ENCODE data around the gene ABO.

Gene ABO

GRCh38 chr9:133315997-133316396 is 41.0 kb upstream of the ABO start:
- DNase-seq (ENCODE audit: low spot score) = no peak
- TF ChIP-seq CTCF (IDR thresholded peaks at IDR 0.05; ENCODE audit: borderline replicate concordance, control extremely low read depth, extremely low read depth, insufficient read depth, missing control alignments) = no peak
- in situ Hi-C loops (cut with MboI; ENCODE audit: low sequenced_read_pairs, unreplicated experiment) = no loop called here

DNA sequence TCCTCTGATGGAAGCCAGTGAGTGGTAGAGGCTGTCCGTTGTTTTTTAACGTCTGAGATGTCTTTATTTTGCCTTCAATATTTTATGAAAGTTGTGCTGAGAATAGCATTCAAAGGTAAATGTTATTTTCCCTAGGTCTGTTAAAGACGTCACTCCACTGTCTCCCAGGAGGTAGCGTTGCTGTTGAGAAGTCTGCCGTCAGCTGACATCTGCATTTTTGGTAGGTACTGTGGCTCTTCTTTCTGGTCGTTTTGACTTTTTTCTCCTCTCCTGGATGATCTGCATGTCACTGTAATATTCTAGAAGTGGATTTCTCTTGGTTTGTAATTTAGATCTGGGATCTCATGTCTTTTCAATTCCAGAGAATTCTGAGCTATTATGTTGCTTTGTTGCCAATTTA is 34.6 kb upstream of the ABO start:
- no peak for TF ChIP-seq CTCF (IDR thresholded peaks at IDR 0.05; ENCODE audit: borderline replicate concordance, control extremely low read depth, extremely low read depth, insufficient read depth, missing control alignments)
- no peak for DNase-seq (ENCODE audit: low spot score)

DNA sequence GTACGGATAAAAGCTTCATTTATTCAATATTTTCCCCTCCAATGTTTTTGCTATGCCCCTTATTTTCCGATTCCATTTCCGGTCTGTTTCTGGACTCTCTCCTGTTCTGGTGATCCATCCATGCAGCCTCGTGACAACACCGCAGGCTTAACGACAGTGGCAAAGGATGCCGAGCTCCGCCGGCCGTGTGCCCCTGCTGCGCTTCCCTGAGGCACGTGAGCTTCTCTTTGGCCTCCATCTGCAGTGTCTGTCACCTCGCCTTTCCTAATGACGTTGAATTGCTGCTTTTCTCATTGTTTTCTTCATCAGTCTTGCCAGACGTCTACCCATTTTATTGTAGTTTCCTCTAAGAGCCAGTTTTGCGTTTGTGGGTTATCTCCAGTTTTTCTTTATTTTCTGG is 32.3 kb upstream of the ABO start:
- no peak for DNase-seq (ENCODE audit: low spot score)
- in situ Hi-C loops (cut with MboI; ENCODE audit: low sequenced_read_pairs, unreplicated experiment) = no loop called here
- TF ChIP-seq CTCF (IDR thresholded peaks at IDR 0.05; ENCODE audit: borderline replicate concordance, control extremely low read depth, extremely low read depth, insufficient read depth, missing control alignments) = no peak

More for the DNA sequence above, 34.6 kb upstream of the ABO start:
- in situ Hi-C loops (cut with MboI; ENCODE audit: low sequenced_read_pairs, unreplicated experiment) = no loop called here

DNA sequence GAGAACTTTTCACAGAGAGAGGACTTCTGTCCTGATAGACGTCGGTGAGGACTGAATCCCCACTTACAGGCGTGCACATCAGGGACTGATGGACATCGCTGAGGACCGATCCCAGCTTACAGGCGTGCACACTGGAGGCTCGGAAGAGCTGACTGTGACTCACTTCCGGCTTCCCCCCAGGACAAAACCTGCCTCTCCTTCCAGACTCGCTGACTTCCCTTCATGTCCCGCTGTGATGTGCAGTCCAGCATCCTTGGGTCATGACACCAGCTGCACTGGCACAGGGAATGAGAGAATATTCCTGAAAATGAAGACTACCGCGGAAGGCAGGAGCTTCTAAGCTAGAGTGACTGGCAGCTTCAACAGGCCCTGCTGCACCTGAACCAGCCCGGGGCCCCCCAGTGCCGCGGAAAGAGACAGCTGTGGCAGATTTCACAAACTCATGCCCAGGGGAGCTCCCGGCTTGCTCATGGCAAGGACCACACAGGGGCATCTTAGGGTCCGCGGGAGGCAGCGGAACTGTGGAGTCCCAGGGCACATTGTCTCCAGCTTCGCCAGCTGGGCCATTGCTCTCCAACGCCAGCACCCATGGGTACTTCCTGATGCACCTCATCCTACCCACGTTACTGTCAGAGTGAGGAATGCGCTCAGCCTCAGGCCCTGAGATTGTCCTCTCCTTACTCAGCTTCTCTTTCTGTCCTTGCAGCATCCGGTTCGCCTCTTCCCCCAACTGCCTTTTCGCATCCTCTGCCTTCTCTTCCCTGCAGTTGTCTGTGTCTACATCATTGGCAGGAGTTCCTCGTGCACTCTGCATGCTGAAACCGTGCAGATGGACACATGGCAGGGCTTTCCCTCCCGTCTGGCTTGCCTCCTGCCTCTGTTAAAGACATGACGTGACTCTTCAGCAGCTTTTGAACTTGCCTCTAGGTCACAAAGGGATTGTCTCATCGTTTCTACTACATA is 31.5 kb upstream of the ABO start:
- no peak for DNase-seq (ENCODE audit: low spot score)
- TF ChIP-seq CTCF (IDR thresholded peaks at IDR 0.05; ENCODE audit: borderline replicate concordance, control extremely low read depth, extremely low read depth, insufficient read depth, missing control alignments) = no peak
- in situ Hi-C loops (cut with MboI; ENCODE audit: low sequenced_read_pairs, unreplicated experiment) = no loop called here

- in situ Hi-C loops (cut with MboI; ENCODE audit: low sequenced_read_pairs, unreplicated experiment) = no loop called here
- no peak for TF ChIP-seq CTCF (IDR thresholded peaks at IDR 0.05; ENCODE audit: borderline replicate concordance, control extremely low read depth, extremely low read depth, insufficient read depth, missing control alignments)
- DNase-seq (ENCODE audit: low spot score) = no peak
Measured at GRCh38 chr9:133305731-133306130, 30.7 kb upstream of the ABO start.

DNA sequence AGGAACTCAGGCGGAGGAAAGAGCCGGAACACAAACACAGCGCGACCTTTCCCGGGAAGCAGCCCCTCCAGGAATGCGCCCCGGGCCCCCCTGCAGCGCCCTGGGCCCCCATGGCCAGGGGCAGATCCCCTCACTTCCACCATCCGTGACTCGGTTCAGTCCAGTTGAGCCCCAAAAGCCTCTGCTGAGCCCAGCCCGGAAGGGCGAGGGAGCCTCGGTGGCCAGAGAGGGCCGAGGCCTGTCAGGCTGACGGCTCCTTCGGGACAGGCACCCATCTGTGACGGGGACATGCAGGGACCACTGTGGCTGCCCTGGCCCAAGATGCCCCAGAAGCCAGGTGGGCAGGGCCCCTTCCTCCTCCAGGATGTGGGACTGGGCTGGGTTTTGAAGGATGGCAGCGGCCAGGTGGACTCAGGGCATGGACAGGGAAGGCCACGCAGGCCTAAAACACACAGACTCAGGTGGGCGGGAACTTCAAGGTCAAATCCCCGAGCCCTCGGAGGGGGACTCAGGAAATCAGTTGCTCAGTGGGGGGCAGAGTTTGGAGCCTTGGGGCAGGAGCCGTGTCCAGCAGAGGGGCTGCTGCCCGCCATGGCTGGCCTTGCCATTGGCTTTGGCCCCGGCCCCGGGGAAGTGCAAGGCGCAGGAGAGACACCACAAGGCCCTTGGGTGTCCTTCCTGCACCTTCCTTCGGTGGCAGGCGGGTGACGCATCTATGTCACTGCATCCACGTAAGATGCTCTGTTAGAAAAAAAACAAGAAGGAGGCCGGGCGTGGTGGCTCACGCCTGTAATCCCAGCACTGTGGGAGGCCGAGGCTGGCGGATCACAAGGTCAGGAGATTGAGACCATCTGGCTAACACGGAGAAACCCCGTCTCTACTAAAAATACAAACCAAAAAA is 29.7 kb upstream of the ABO start:
- TF ChIP-seq CTCF (IDR thresholded peaks at IDR 0.05; ENCODE audit: borderline replicate concordance, control extremely low read depth, extremely low read depth, insufficient read depth, missing control alignments) = no peak
- no peak for DNase-seq (ENCODE audit: low spot score)
- in situ Hi-C loops (cut with MboI; ENCODE audit: low sequenced_read_pairs, unreplicated experiment) = no loop called here

Data from GM13976 (cell line).